Inferior parietal cortex (tissue), 1 donor: ENCODE results near the gene WDR55.
"Not testable (repeated sequence)": the region's sequence is repeated elsewhere in the genome, so short reads cannot be mapped to it uniquely, and the experiment has no call there.

Source experiments
- DNase-seq: peaks from one replicate; pipeline ENCODE4 v3.0.0-alpha.2; 2016; ENCODE audit errors: extremely low spot score

Gene WDR55

GRCh38 chr5:140710899-140711552, 46.3 kb downstream of the WDR55 start:
- peak; percentile 84 for DNase-seq

GRCh38 chr5:140711794-140712193, 47.1 kb downstream of the WDR55 start:
- no peak for DNase-seq

- no peak for DNase-seq
These were observed 48.9 kb downstream of the WDR55 start for GRCh38 chr5:140713562-140714094.

- not testable (repeated sequence) for DNase-seq
These were observed 51.5 kb downstream of the WDR55 start for GRCh38 chr5:140716238-140716637.

GRCh38 chr5:140718266-140718592, 53.5 kb downstream of the WDR55 start:
- DNase-seq: no peak

GRCh38 chr5:140720738-140721137, 56.0 kb downstream of the WDR55 start:
- DNase-seq: not testable (repeated sequence)

- not testable (repeated sequence) for DNase-seq
These were observed 56.7 kb downstream of the WDR55 start for GRCh38 chr5:140721395-140721794.
